Pancreas (tissue), 10 donors: ENCODE results near the gene KIF22. TPM values are rescaled to one million over a fixed set of nuclear protein-coding genes. Genes with fewer than 3 reads are reported as not detected.
A peak's percentile ranks its signal among the peaks of the same experiment; 100 is the strongest.
"Not testable (repeated sequence)": the region's sequence is repeated elsewhere in the genome, so short reads cannot be mapped to it uniquely, and the experiment has no call there.

ENCODE experiments used
- ATAC-seq, 4 donors: fragments of 200-7000 bp; cut with Tn5 transposase; one replicate each; pipeline versions ENCODE4 v1.8.0 to v1.9.1; 2020; ENCODE audit warnings: mild to moderate bottlenecking in 4 of 4, moderate library complexity in 4 of 4
- DNase-seq, 6 donors: peaks; one replicate each; pipeline ENCODE4 v3.0.0-alpha.2; 2020
- FAIRE-seq: peaks from 2 replicates; lab custom pipeline; 2012; peaks lifted over from hg19 to GRCh38; lab: Jason Lieb, UNC
- H3K27ac ChIP-seq, 4 donors: fragments of 200-600 bp; sonication (generic); 1 replicate in 3 of 4; 2 replicates in 1 of 4; pipeline versions ENCODE4 v1.5.0 to v1.8.0; 2020
- H3K27me3 ChIP-seq, 4 donors: fragments of 200-600 bp; one replicate each; pipeline ENCODE4 v1.8.0; 2021
- H3K36me3 ChIP-seq, 3 donors: fragments of 200-600 bp; sonication (generic) in 1 of 3; one replicate each; pipeline versions ENCODE4 v1.5.0 to v1.8.0; 2020 to 2021
- H3K4me1 ChIP-seq, 3 donors: fragments of 200-600 bp; one replicate each; pipeline ENCODE4 v1.8.0; 2021
- H3K4me3 ChIP-seq, 4 donors: fragments of 200-600 bp; sonication (generic) in 2 of 4; one replicate each; pipeline versions ENCODE4 v1.5.0 to v1.8.0; 2020 to 2021
- H3K9me3 ChIP-seq, 4 donors: fragments of 200-600 bp; one replicate each; pipeline ENCODE4 v1.8.0; 2021
- CTCF ChIP-seq, 4 donors: fragments of 200-600 bp; sonication (generic) in 3 of 4; IDR thresholded peaks; one replicate each; pipeline versions ENCODE4 v1.5.0 to v1.8.0; 2021; ENCODE audit warnings: antibody characterized with exemption in 4 of 4
- WGBS, 2 donors: extraction: QIAGEN DNeasy Blood & Tissue Kit; methylation state at CpG; one replicate each; pipeline ENCODE4 v1.1.7; 2013; 5-methylcytosine and 5-hydroxymethylcytosine counted together
- intact Hi-C, 3 donors: fragments of 100-400 bp; cut with DNase I; formaldehyde crosslinking; loops; one replicate each; pipeline versions ENCODE4 v1.11.1 to v1.14.2; 2022
- polyA plus RNA-seq, 2 donors: library from polyadenylated mRNA; stranded (reverse); fragments of 200-250 nt; gene quantifications; one replicate each; pipeline ENCODE4 v1.2.3, GENCODE V29; 2013
- total RNA-seq, 6 donors: library from RNA; stranded (reverse); fragmentation: NEBNext Ultra II Directional in 4 of 6; extraction: Animal tissue kit (Norgen Biotek cat#: 25700) in 4 of 6; gene quantifications; one replicate each; pipeline versions ENCODE4 v1.2.1 to v1.2.4, GENCODE V29; 2021 to 2023
- donor health status: healthy with polysubstance abuse.
- donor health status: DM: no; HTN: no; CAD: no; lungs with moderate emphysema.
- donor health status: DM: no; HTN: no; CAD: no.
- donor health status: control.
- donor health status: control.
- donor health status: Bipolar disorder and iron deficiency.
- donor health status: DM: yes; HTN: yes; CAD: no.
- donor health status: DM: no; HTN: no; CAD: no.
- donor health status: DM: no; HTN: no; CAD: no.
- donor health status: DM: yes; HTN: yes; CAD: no.

The KIF22 gene
- total and polyA plus RNA-seq, 8 donors, result 7.7 to 51.2 (median 13.9) TPM

GRCh38 chr16:29769507-29769906, 21.0 kb upstream of the KIF22 start:
- H3K27me3 ChIP-seq, result no peaks in the 10 kb centered on the region
- WGBS, 2 donors, result 86 to 88% methylated on average over 2 of the region's 2 CpGs
- H3K4me3 ChIP-seq, result no peak overlapping the region
- TF ChIP-seq CTCF (IDR thresholded peaks at IDR 0.05), result no peak
- intact Hi-C loops, result no loop called here
- H3K9me3 ChIP-seq, result no peaks in the 10 kb centered on the region
- no peak for FAIRE-seq
- no peak for ATAC-seq
- no peak for DNase-seq
- no peak overlapping the region for H3K27ac ChIP-seq
- no peaks in the 10 kb centered on the region for H3K36me3 ChIP-seq
- peaks cover 5 to 14% (median 10%) of the 10 kb centered on the region in 3 donors for H3K4me1 ChIP-seq

GRCh38 chr16:29770250-29770929, 20.2 kb upstream of the KIF22 start:
- 80 to 83% methylated on average over 7 of the region's 7 CpGs for WGBS, 2 donors
- Histone ChIP-seq H3K9me3 (no peaks in the 10 kb centered on the region), H3K27ac (no peak overlapping the region), H3K36me3 (no peaks in the 10 kb centered on the region), H3K4me1 (peaks cover 0 to 5% (median under 1%) of the 10 kb centered on the region in 3 donors), H3K4me3 (no peak overlapping the region), H3K27me3 (no peaks in the 10 kb centered on the region)
- DNase-seq (no peak), ATAC-seq (no peak), FAIRE-seq (no peak)
- intact Hi-C loops, result no loop called here
- TF ChIP-seq CTCF (IDR thresholded peaks at IDR 0.05), result no peak

GRCh38 chr16:29772330-29772729, 18.2 kb upstream of the KIF22 start:
- H3K9me3 ChIP-seq, intact Hi-C loops, H3K27ac ChIP-seq, DNase-seq, FAIRE-seq, H3K36me3 ChIP-seq, H3K4me1 ChIP-seq, H3K27me3 ChIP-seq, H3K4me3 ChIP-seq: not testable (repeated sequence)
- 85 to 91% methylated on average over 7 of the region's 7 CpGs for WGBS, 2 donors
- ATAC-seq, result peak in 3 of 4 donors; percentile 35 to 51 (median 48)

GRCh38 chr16:29774730-29775129, 15.8 kb upstream of the KIF22 start:
- ATAC-seq (no peak), FAIRE-seq (no peak), DNase-seq (no peak)
- Histone ChIP-seq H3K4me1 (no peaks in the 10 kb centered on the region), H3K27ac (no peak overlapping the region), H3K9me3 (no peaks in the 10 kb centered on the region), H3K4me3 (no peak overlapping the region), H3K36me3 (no peaks in the 10 kb centered on the region), H3K27me3 (no peaks in the 10 kb centered on the region)
- intact Hi-C loops, result no loop called here
- no peak for TF ChIP-seq CTCF (IDR thresholded peaks at IDR 0.05)
- WGBS, 2 donors, result 90 to 96% methylated on average over 5 of the region's 5 CpGs

GRCh38 chr16:29775742-29776408, 14.7 kb upstream of the KIF22 start:
- TF ChIP-seq CTCF (IDR thresholded peaks at IDR 0.05), result no peak
- WGBS, 2 donors, result 81 to 83% methylated on average over 4 of the region's 4 CpGs
- Histone ChIP-seq H3K27ac (no peak overlapping the region), H3K36me3 (no peaks in the 10 kb centered on the region), H3K9me3 (no peaks in the 10 kb centered on the region), H3K4me3 (no peak overlapping the region), H3K4me1 (no peaks in the 10 kb centered on the region), H3K27me3 (no peaks in the 10 kb centered on the region)
- intact Hi-C loops, result no loop called here
- no peak for DNase-seq
- no peak for ATAC-seq
- FAIRE-seq, result no peak
